ENCODE results near the gene YKT6.
"Not testable (repeated sequence)": the region's sequence is repeated elsewhere in the genome, so short reads cannot be mapped to it uniquely, and the experiment has no call there.

The YKT6 gene

GRCh38 chr7:44172803-44173424, 27.9 kb upstream of the YKT6 start:
- H3K4me3 ChIP-seq (replicated peaks; ENCODE audit: low read depth, low read length): no peak overlapping the region
- DNase-seq (ENCODE audit: extremely low read depth, low read depth): no peak
- no peak for TF ChIP-seq CTCF (IDR thresholded peaks at IDR 0.05; ENCODE audit: low read depth, low read length, missing control alignments)

- no peak for TF ChIP-seq CTCF (IDR thresholded peaks at IDR 0.05; ENCODE audit: low read depth, low read length, missing control alignments)
- H3K4me3 ChIP-seq (replicated peaks; ENCODE audit: low read depth, low read length): no peak overlapping the region
- DNase-seq (ENCODE audit: extremely low read depth, low read depth): no peak
Measured at GRCh38 chr7:44173911-44174693, 26.7 kb upstream of the YKT6 start.

- DNase-seq (ENCODE audit: extremely low read depth, low read depth): not testable (repeated sequence)
Measured at GRCh38 chr7:44174694-44174948, 26.2 kb upstream of the YKT6 start.

GRCh38 chr7:44175730-44176129, 25.0 kb upstream of the YKT6 start:
- no peak overlapping the region for H3K4me3 ChIP-seq (replicated peaks; ENCODE audit: low read depth, low read length)
- TF ChIP-seq CTCF (IDR thresholded peaks at IDR 0.05; ENCODE audit: low read depth, low read length, missing control alignments): no peak
- DNase-seq (ENCODE audit: extremely low read depth, low read depth): no peak

More at GRCh38 chr7:44174694-44174948, 26.2 kb upstream of the YKT6 start:
- H3K4me3 ChIP-seq (replicated peaks; ENCODE audit: low read depth, low read length): not testable (repeated sequence)

- no peak overlapping the region for H3K4me3 ChIP-seq (replicated peaks; ENCODE audit: low read depth, low read length)
- no peak for DNase-seq (ENCODE audit: extremely low read depth, low read depth)
- no peak for TF ChIP-seq CTCF (IDR thresholded peaks at IDR 0.05; ENCODE audit: low read depth, low read length, missing control alignments)
Measured at GRCh38 chr7:44176486-44176885, 24.3 kb upstream of the YKT6 start.

- H3K4me3 ChIP-seq (replicated peaks; ENCODE audit: low read depth, low read length): no peak overlapping the region
- TF ChIP-seq CTCF (IDR thresholded peaks at IDR 0.05; ENCODE audit: low read depth, low read length, missing control alignments): no peak
- no peak for DNase-seq (ENCODE audit: extremely low read depth, low read depth)
Measured at GRCh38 chr7:44177570-44178131, 23.1 kb upstream of the YKT6 start.

- H3K4me3 ChIP-seq (replicated peaks; ENCODE audit: low read depth, low read length): no peak overlapping the region
- no peak for TF ChIP-seq CTCF (IDR thresholded peaks at IDR 0.05; ENCODE audit: low read depth, low read length, missing control alignments)
- DNase-seq (ENCODE audit: extremely low read depth, low read depth): no peak
Measured at GRCh38 chr7:44180631-44181030, 20.1 kb upstream of the YKT6 start.

All from HFF-Myc (cell line).